HEK293 (cell line): Measurements from ENCODE around the gene ME2.

Source experiments
- CTCF ChIA-PET: fragments of 350-600 bp; formaldehyde crosslinking; extraction: SDS; loops from one replicate; lab custom pipeline; 2021; ENCODE audit warnings: antibody characterized with exemption; lab: Yijun Ruan, JAX
- POLR2A ChIA-PET: fragments of 300-600 bp; formaldehyde crosslinking; extraction: SDS; loops from one replicate; lab custom pipeline; 2020; ENCODE audit warnings: antibody characterized with exemption, inconsistent platforms; lab: Yijun Ruan, JAX
- H3K27ac ChIP-seq: fragments of 200-500 bp; sonication (Bioruptor generic); 2 replicates; pipeline ENCODE4 v1.5.1; 2014; ENCODE audit warnings: low read depth, low read length, control low read depth, inconsistent platforms; ENCODE audit errors: extremely low read depth
- H3K36me3 ChIP-seq, 2 experiments: fragments of 200-500 bp in 1 of 2; sonication (Bioruptor generic) in 1 of 2; 1 replicate in 1 of 2; 2 replicates in 1 of 2; pipeline ENCODE4 v1.5.1; 2014 to 2017; ENCODE audit warnings: inconsistent platforms in 2 of 2, low read length in 2 of 2; ENCODE audit not compliant: control insufficient read depth in 2 of 2, insufficient read depth in 1 of 2
- H3K4me1 ChIP-seq: fragments of 200-500 bp; sonication (Bioruptor generic); 2 replicates; pipeline ENCODE4 v1.5.1; 2014; ENCODE audit warnings: mild to moderate bottlenecking, low read length, inconsistent platforms; ENCODE audit not compliant: control insufficient read depth, insufficient read depth
- H3K4me3 ChIP-seq: 2 replicates; pipeline ENCODE4 v1.5.1; 2011; ENCODE audit warnings: low read depth, mild to moderate bottlenecking, control low read depth, low read length, moderate library complexity
- H3K9me3 ChIP-seq: fragments of 200-500 bp; sonication (Bioruptor generic); 2 replicates; pipeline ENCODE4 v1.5.1; 2014; ENCODE audit warnings: low read depth, low read length, inconsistent platforms; ENCODE audit not compliant: control insufficient read depth, insufficient read depth
- BCL11B ChIP-seq: fragments of 450-650 bp; formaldehyde crosslinking; IDR thresholded peaks from 2 replicates; pipeline ENCODE4 v1.5.1; 2016; ENCODE audit warnings: low read depth, missing biosample characterization, missing genetic modification characterization
- EGR2 ChIP-seq: fragments of 450-650 bp; formaldehyde crosslinking; IDR thresholded peaks from 2 replicates; pipeline ENCODE4 v1.5.1; 2016; ENCODE audit warnings: low read depth, missing biosample characterization, missing genetic modification characterization
- HOXC10 ChIP-seq: sonication (generic); formaldehyde crosslinking; IDR thresholded peaks from 2 replicates; pipeline ENCODE4 v1.8.1; 2023; ENCODE audit warnings: mild to moderate bottlenecking, missing genetic modification reagents
- MZF1 ChIP-seq: fragments of 450-650 bp; formaldehyde crosslinking; IDR thresholded peaks from 2 replicates; pipeline ENCODE4 v1.5.1; 2017; ENCODE audit warnings: missing biosample characterization, missing genetic modification characterization, borderline replicate concordance
- YY2 ChIP-seq: fragments of 450-650 bp; formaldehyde crosslinking; IDR thresholded peaks from 2 replicates; pipeline ENCODE4 v1.5.1; 2016; ENCODE audit warnings: missing biosample characterization, missing genetic modification characterization
- ZBTB21 ChIP-seq: fragments of 450-650 bp; formaldehyde crosslinking; IDR thresholded peaks from 2 replicates; pipeline ENCODE4 v1.5.1; 2017; ENCODE audit warnings: missing biosample characterization, missing genetic modification characterization
- ZBTB48 ChIP-seq: fragments of 450-650 bp; formaldehyde crosslinking; IDR thresholded peaks from 2 replicates; pipeline ENCODE4 v1.5.1; 2016; ENCODE audit warnings: missing biosample characterization, missing genetic modification characterization
- ZFP37 ChIP-seq: fragments of 450-650 bp; formaldehyde crosslinking; IDR thresholded peaks from 2 replicates; pipeline ENCODE4 v1.5.1; 2016; ENCODE audit warnings: missing biosample characterization, missing genetic modification characterization
- ZNF114 ChIP-seq: fragments of 450-650 bp; formaldehyde crosslinking; IDR thresholded peaks from 2 replicates; pipeline ENCODE4 v1.5.0; 2017; ENCODE audit warnings: missing biosample characterization, missing genetic modification characterization
- ZNF132 ChIP-seq: fragments of 450-650 bp; formaldehyde crosslinking; IDR thresholded peaks from 2 replicates; pipeline ENCODE4 v1.5.1; 2017; ENCODE audit warnings: missing biosample characterization, missing genetic modification characterization, borderline replicate concordance
- ZNF157 ChIP-seq: fragments of 450-650 bp; formaldehyde crosslinking; IDR thresholded peaks from 2 replicates; pipeline ENCODE4 v1.5.1; 2016; ENCODE audit warnings: missing biosample characterization, missing genetic modification characterization
- ZNF184 ChIP-seq: fragments of 450-650 bp; IDR thresholded peaks from 2 replicates; pipeline ENCODE4 v1.5.1; 2018; ENCODE audit warnings: missing biosample characterization, mild to moderate bottlenecking, missing genetic modification characterization
- ZNF2 ChIP-seq: fragments of 450-650 bp; formaldehyde crosslinking; IDR thresholded peaks from 2 replicates; pipeline ENCODE4 v1.5.1; 2016; ENCODE audit warnings: missing biosample characterization, missing genetic modification characterization
- ZNF248 ChIP-seq: fragments of 450-650 bp; formaldehyde crosslinking; IDR thresholded peaks from 2 replicates; pipeline ENCODE4 v1.5.1; 2017; ENCODE audit warnings: missing biosample characterization, missing genetic modification characterization
- ZNF266 ChIP-seq: fragments of 450-650 bp; formaldehyde crosslinking; IDR thresholded peaks from 2 replicates; pipeline ENCODE4 v1.5.1; 2016; ENCODE audit warnings: missing biosample characterization, missing genetic modification characterization, low read depth
- ZNF302 ChIP-seq: fragments of 450-650 bp; formaldehyde crosslinking; IDR thresholded peaks from 2 replicates; pipeline ENCODE4 v1.5.1; 2016; ENCODE audit warnings: missing biosample characterization, missing genetic modification characterization, low read depth
- ZNF311 ChIP-seq: fragments of 450-650 bp; formaldehyde crosslinking; IDR thresholded peaks from 2 replicates; pipeline ENCODE4 v1.5.1; 2017; ENCODE audit warnings: missing biosample characterization, missing genetic modification characterization, borderline replicate concordance
- ZNF366 ChIP-seq: fragments of 450-650 bp; formaldehyde crosslinking; conservative IDR thresholded peaks from 2 replicates; pipeline ENCODE4 v1.5.1; 2016; ENCODE audit warnings: missing biosample characterization, missing genetic modification characterization
- ZNF391 ChIP-seq: fragments of 450-650 bp; formaldehyde crosslinking; IDR thresholded peaks from 2 replicates; pipeline ENCODE4 v1.5.1; 2016; ENCODE audit warnings: low read depth, missing biosample characterization, missing genetic modification characterization, borderline replicate concordance
- ZNF473 ChIP-seq: fragments of 450-650 bp; formaldehyde crosslinking; IDR thresholded peaks from 2 replicates; pipeline ENCODE4 v1.5.1; 2017; ENCODE audit warnings: missing biosample characterization, missing genetic modification characterization
- ZNF48 ChIP-seq: fragments of 450-650 bp; formaldehyde crosslinking; IDR thresholded peaks from 2 replicates; pipeline ENCODE4 v1.5.1; 2016; ENCODE audit warnings: missing biosample characterization, missing genetic modification characterization
- ZNF555 ChIP-seq: fragments of 450-650 bp; formaldehyde crosslinking; conservative IDR thresholded peaks from 2 replicates; pipeline ENCODE4 v1.5.1; 2017; ENCODE audit warnings: missing biosample characterization, mild to moderate bottlenecking, missing genetic modification characterization, inconsistent platforms
- ZNF654 ChIP-seq: fragments of 450-650 bp; formaldehyde crosslinking; IDR thresholded peaks from 2 replicates; pipeline ENCODE4 v1.5.1; 2016; ENCODE audit warnings: low read depth, missing biosample characterization, missing genetic modification characterization
- ZNF707 ChIP-seq: fragments of 450-650 bp; formaldehyde crosslinking; IDR thresholded peaks from 2 replicates; pipeline ENCODE4 v1.5.1; 2016; ENCODE audit warnings: missing biosample characterization, missing genetic modification characterization
- ZNF768 ChIP-seq: fragments of 450-650 bp; formaldehyde crosslinking; IDR thresholded peaks from 2 replicates; pipeline ENCODE4 v1.5.1; 2018; ENCODE audit warnings: missing biosample characterization, mild to moderate bottlenecking, missing genetic modification characterization
- TF ChIP-seq, protein P1 (sequence below): fragments of 450-650 bp; formaldehyde crosslinking; IDR thresholded peaks from 2 replicates; pipeline ENCODE4 v1.5.1; 2017; ENCODE audit warnings: missing biosample characterization, missing genetic modification characterization
- TF ChIP-seq, protein P2 (sequence below): fragments of 450-650 bp; formaldehyde crosslinking; IDR thresholded peaks from 2 replicates; pipeline ENCODE4 v1.5.1; 2017; ENCODE audit warnings: missing biosample characterization, missing genetic modification characterization
- TF ChIP-seq, protein P3 (sequence below): fragments of 450-650 bp; formaldehyde crosslinking; IDR thresholded peaks from 2 replicates; pipeline ENCODE4 v1.5.1; 2016; ENCODE audit warnings: missing biosample characterization, missing genetic modification characterization
- TF ChIP-seq, protein P4 (sequence below): fragments of 450-650 bp; formaldehyde crosslinking; IDR thresholded peaks from 2 replicates; pipeline ENCODE4 v1.5.1; 2016; ENCODE audit warnings: missing biosample characterization, missing genetic modification characterization
- TF ChIP-seq, protein P5 (sequence below): fragments of 450-650 bp; formaldehyde crosslinking; IDR thresholded peaks from 2 replicates; pipeline ENCODE4 v1.5.1; 2016; ENCODE audit warnings: missing biosample characterization, missing genetic modification characterization

The ME2 gene

DNA sequence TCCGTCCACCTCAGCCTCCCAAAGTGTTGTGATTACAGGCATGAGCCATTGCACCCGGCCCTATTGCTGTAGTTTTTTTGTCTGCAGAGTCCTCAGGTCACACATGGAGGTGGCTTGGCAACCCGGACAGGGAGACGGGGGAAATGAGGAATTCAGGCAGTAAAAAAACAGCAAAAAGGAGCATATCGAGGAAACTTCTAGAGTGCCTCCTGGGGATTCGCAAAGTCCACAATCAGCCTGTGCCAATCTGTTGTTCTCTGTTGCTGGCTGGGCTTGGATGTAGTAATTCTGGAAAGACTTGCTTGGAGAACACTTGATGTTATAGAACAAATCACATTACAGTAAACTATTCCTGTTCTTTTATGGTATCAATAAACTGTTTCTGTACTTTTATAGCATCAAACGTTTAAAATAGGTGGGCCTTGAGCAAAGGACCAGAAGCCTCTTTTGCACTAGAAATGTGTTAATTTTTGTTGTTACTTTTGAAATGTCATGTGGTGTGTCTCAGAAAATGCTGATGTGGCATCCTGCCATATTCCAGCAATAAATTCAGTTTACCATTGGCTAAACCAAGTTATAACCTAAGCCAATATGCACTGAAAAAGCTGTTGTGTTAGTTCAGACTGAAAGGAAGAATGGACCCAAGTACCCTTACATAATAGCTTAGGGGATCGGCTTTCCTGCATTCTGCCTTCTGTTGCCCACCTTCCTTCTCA lies 103.3 kb downstream of the ME2 start (continued):
- TF ChIP-seq ZNF473 (no peak), ZNF132 (tag by site-specific recombination) (no peak), ZNF2 (no peak), BCL11B (tag by site-specific recombination) (no peak), ZNF157 (tag by site-specific recombination) (no peak), ZFP37 (tag by site-specific recombination) (no peak), ZBTB48 (tag by site-specific recombination) (no peak), ZNF707 (tag by site-specific recombination) (no peak)

DNA sequence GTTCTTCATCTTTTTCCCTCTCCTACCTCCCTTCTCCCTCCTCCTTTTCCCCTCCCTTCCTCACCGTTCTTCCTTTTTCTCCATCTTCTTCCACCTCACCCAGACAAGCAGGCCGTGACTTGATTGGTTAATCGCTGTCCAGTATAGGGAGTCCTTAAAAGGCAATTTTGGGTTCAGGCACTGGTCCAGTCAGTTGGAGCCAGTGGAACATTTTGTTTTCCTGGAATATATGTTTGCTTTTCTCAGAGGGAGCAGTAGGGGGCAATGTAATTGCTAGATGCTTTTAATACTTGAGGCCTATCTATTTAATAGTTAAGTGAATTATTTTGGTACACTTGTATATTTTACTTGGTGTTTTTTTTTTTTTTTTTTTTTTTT lies 103.9 kb downstream of the ME2 start:
- Histone ChIP-seq H3K27ac (no peak overlapping the region), H3K4me1 (no peaks in the 10 kb centered on the region), H3K9me3 (no peaks in the 10 kb centered on the region; the same call in 1 of the 2 replicates), H3K4me3 (no peak overlapping the region), H3K36me3 (peaks cover 0 to 13% of the 10 kb centered on the region in 2 experiments; a peak in 2 of 3 replicates)
- ChIA-PET CTCF (interaction anchor here (0.6 to 1.4 kb wide), 7 partner anchors 16 to 205 kb away, joined by 3 to 6 read pairs (median 3); no protein-coding TSS in a partner anchor), POLR2A (no interaction called here)
- TF ChIP-seq YY2, result no peak
- no peak for TF ChIP-seq ZNF555 (tag by site-specific recombination)
- no peak for TF ChIP-seq ZNF184
- TF ChIP-seq EGR2 (tag by site-specific recombination), result no peak
- TF ChIP-seq ZNF654 (tag by site-specific recombination), result no peak
- no peak for TF ChIP-seq ZNF311 (tag by site-specific recombination)
- TF ChIP-seq ZNF302 (tag by site-specific recombination), result no peak
- peak; percentile 48; the same call in 1 of the 2 replicates for TF ChIP-seq ZNF366
- TF ChIP-seq, protein P1, sequence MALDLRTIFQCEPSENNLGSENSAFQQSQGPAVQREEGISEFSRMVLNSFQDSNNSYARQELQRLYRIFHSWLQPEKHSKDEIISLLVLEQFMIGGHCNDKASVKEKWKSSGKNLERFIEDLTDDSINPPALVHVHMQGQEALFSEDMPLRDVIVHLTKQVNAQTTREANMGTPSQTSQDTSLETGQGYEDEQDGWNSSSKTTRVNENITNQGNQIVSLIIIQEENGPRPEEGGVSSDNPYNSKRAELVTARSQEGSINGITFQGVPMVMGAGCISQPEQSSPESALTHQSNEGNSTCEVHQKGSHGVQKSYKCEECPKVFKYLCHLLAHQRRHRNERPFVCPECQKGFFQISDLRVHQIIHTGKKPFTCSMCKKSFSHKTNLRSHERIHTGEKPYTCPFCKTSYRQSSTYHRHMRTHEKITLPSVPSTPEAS (tag by site-specific recombination), result no peak
- no peak for TF ChIP-seq ZNF48
- 0 out of 2 replicates have a peak, but pooled peaks have one; percentile 29 for TF ChIP-seq ZNF248 (tag by site-specific recombination)
- TF ChIP-seq ZNF768 (tag by site-specific recombination), result no peak
- no peak for TF ChIP-seq ZNF266 (tag by site-specific recombination)
- TF ChIP-seq MZF1 (tag by site-specific recombination), result no peak
- TF ChIP-seq, protein P2, sequence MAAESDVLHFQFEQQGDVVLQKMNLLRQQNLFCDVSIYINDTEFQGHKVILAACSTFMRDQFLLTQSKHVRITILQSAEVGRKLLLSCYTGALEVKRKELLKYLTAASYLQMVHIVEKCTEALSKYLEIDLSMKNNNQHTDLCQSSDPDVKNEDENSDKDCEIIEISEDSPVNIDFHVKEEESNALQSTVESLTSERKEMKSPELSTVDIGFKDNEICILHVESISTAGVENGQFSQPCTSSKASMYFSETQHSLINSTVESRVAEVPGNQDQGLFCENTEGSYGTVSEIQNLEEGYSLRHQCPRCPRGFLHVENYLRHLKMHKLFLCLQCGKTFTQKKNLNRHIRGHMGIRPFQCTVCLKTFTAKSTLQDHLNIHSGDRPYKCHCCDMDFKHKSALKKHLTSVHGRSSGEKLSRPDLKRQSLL (tag by site-specific recombination), result no peak
- no peak for TF ChIP-seq ZNF391 (tag by site-specific recombination)
- TF ChIP-seq, protein P3, sequence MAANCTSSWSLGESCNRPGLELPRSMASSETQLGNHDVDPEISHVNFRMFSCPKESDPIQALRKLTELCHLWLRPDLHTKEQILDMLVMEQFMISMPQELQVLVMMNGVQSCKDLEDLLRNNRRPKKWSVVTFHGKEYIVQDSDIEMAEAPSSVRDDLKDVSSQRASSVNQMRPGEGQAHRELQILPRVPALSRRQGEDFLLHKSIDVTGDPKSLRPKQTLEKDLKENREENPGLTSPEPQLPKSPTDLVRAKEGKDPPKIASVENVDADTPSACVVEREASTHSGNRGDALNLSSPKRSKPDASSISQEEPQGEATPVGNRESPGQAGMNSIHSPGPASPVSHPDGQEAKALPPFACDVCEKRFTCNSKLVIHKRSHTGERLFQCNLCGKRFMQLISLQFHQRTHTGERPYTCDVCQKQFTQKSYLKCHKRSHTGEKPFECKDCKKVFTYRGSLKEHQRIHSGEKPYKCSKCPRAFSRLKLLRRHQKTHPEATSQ, result no peak
- TF ChIP-seq, protein P4, sequence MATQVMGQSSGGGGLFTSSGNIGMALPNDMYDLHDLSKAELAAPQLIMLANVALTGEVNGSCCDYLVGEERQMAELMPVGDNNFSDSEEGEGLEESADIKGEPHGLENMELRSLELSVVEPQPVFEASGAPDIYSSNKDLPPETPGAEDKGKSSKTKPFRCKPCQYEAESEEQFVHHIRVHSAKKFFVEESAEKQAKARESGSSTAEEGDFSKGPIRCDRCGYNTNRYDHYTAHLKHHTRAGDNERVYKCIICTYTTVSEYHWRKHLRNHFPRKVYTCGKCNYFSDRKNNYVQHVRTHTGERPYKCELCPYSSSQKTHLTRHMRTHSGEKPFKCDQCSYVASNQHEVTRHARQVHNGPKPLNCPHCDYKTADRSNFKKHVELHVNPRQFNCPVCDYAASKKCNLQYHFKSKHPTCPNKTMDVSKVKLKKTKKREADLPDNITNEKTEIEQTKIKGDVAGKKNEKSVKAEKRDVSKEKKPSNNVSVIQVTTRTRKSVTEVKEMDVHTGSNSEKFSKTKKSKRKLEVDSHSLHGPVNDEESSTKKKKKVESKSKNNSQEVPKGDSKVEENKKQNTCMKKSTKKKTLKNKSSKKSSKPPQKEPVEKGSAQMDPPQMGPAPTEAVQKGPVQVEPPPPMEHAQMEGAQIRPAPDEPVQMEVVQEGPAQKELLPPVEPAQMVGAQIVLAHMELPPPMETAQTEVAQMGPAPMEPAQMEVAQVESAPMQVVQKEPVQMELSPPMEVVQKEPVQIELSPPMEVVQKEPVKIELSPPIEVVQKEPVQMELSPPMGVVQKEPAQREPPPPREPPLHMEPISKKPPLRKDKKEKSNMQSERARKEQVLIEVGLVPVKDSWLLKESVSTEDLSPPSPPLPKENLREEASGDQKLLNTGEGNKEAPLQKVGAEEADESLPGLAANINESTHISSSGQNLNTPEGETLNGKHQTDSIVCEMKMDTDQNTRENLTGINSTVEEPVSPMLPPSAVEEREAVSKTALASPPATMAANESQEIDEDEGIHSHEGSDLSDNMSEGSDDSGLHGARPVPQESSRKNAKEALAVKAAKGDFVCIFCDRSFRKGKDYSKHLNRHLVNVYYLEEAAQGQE, result peak; percentile 55; the same call in 1 of the 2 replicates
- TF ChIP-seq ZNF114 (tag by site-specific recombination), result no peak
- TF ChIP-seq HOXC10, result no peak
- TF ChIP-seq, protein P5, sequence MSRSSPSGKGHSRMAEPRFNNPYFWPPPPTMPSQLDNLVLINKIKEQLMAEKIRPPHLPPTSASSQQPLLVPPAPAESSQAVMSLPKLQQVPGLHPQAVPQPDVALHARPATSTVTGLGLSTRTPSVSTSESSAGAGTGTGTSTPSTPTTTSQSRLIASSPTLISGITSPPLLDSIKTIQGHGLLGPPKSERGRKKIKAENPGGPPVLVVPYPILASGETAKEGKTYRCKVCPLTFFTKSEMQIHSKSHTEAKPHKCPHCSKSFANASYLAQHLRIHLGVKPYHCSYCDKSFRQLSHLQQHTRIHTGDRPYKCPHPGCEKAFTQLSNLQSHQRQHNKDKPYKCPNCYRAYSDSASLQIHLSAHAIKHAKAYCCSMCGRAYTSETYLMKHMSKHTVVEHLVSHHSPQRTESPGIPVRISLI, result no peak
- no peak for TF ChIP-seq ZBTB21 (tag by site-specific recombination)
